Measurements from ENCODE around the gene RSRC1. TPM values are rescaled to one million over a fixed set of nuclear protein-coding genes. Genes with fewer than 3 reads are reported as not detected.

The RSRC1 gene
- total and polyA plus RNA-seq, 3 experiments from 2014 or later, result 32.9 to 43.3 (median 35.4) TPM

DNA sequence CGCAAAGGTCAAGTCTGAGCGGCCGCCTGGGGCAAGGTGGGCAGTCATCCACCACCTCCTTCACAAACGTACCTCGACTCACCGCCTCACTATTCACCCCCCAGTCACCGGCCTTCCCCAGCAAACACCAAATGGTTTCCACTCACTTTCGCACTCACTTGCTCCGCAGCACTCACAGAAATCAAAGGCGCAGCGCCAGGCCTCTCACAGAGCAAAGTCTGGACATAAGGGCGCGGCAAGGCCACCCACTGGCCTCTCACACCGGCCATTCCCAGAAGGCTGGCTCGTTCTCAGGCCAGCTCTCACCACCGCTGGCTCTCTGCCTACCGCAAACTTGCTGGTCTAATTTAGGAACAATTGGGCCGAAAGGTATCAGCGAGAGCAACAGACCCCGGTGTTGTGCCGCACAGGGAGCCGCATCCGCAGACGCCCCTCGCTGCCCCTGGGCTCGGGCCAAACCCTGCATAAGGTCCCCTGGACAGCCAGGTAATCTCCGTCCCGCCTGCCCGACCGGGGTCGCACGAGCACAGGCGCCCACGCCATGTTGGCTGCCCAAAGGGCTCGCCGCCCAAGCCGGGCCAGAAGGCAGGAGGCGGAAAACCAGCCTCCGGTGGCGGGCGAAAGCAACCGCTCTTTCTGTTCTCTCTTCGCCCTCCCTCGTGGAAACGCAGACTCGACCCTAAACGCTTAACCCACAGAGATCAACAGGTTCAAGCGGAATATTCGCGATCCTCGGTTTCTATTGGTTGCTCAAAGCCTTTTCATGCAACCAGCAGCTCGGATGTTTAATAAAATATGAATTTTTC, 6.6 kb upstream of the RSRC1 start:
- Mint-ChIP-seq H3K27ac (peak overlapping the region in 4 of 8 donors; percentile 52 to 80 (median 66)), H3K4me3 (peak overlapping the region; percentile 47 to 78 (median 64)), H3K4me1 (peaks cover 38 to 56% (median 56%) of the 10 kb centered on the region in 3 donors), H3K36me3 (no peaks in the 10 kb centered on the region), H3K9me3 (peaks cover 10 to 26% (median 17%) of the 10 kb centered on the region in 5 donors), H3K27me3 (peaks cover 86 to 95% of the 10 kb centered on the region in 2 donors)
- DNase-seq, result no peak
- H3K4me1 ChIP-seq (ENCODE audit: insufficient read depth, low read length), result peaks cover 31% of the 10 kb centered on the region
- H3K27me3 ChIP-seq (ENCODE audit: insufficient read depth, low read length, poor library complexity, severe bottlenecking), result peaks cover 79% of the 10 kb centered on the region
- H3K9me3 ChIP-seq (ENCODE audit: low read length), result no peaks in the 10 kb centered on the region
- H3K4me3 ChIP-seq (ENCODE audit: low read length), result no peak overlapping the region
- no peak overlapping the region for H3K27ac ChIP-seq (ENCODE audit: low read depth, low read length)
- no peaks in the 10 kb centered on the region for H3K36me3 ChIP-seq (ENCODE audit: insufficient read depth, low read length)
- POLR2A ChIA-PET, result no interaction called here
- CTCF ChIA-PET, result no interaction called here

DNA sequence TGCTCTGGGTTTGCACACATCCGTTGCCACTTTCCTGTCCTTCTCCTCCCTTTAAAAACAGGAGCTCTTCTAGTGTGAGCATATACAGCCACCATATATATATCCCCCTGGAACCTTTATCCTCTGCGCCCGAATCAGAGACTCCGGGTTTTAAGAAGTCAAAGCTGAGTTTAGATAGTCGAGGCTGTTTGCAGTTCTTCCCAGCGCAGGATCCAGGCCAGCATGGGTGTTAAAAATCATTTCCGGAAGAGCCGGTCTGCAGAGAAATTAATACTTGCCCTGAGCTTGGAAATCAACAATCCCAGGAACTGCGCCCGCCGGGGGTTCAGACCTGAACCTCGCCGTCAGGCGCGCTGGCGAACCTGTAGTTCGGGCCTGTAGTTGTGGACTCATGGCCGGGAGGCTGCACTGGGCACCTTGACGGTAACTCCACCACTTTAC, 6.0 kb upstream of the RSRC1 start:
- Mint-ChIP-seq H3K27me3 (peaks cover 86 to 95% of the 10 kb centered on the region in 2 donors), H3K36me3 (no peaks in the 10 kb centered on the region), H3K4me3 (peak overlapping the region; percentile 47 to 78 (median 61)), H3K9me3 (peaks cover 10 to 24% (median 17%) of the 10 kb centered on the region in 5 donors), H3K27ac (peak overlapping the region in 2 of 8 donors; percentile 59 to 68), H3K4me1 (peaks cover 35 to 50% (median 50%) of the 10 kb centered on the region in 3 donors)
- DNase-seq, result no peak
- Histone ChIP-seq H3K4me1 (ENCODE audit: insufficient read depth, low read length) (peaks cover 27% of the 10 kb centered on the region), H3K9me3 (ENCODE audit: low read length) (no peaks in the 10 kb centered on the region), H3K27ac (ENCODE audit: low read depth, low read length) (no peak overlapping the region), H3K27me3 (ENCODE audit: insufficient read depth, low read length, poor library complexity, severe bottlenecking) (peaks cover 78% of the 10 kb centered on the region), H3K36me3 (ENCODE audit: insufficient read depth, low read length) (no peaks in the 10 kb centered on the region), H3K4me3 (ENCODE audit: low read length) (no peak overlapping the region)
- ChIA-PET POLR2A (no interaction called here), CTCF (no interaction called here)

DNA sequence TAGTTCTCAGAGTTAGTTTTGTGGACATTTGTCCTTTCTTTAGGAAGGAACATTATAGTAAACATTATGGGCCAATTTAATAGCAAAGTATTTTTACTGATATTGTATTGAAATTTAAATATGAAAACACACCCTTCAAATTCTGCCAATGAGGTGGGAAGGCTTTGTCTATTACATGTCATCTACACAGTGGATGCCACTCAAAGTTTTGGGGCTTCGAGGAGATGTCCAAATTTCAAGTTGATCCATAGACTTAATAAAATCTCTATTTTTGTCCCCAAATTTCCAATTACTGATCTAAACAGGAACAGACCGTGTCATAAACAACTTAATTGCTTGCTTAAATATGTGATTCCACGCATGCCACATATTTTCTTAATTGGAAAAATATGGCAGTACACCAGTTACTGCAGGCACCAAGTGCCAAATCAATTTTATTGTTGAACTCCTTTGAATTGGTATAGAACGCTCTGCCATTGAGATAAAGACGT, 5.4 kb upstream of the RSRC1 start:
- no peak for DNase-seq
- no peak overlapping the region for H3K27ac ChIP-seq (ENCODE audit: low read depth, low read length)
- CTCF ChIA-PET, result no interaction called here
- peaks cover 33% of the 10 kb centered on the region for H3K4me1 ChIP-seq (ENCODE audit: insufficient read depth, low read length)
- Mint-ChIP-seq H3K4me3 (peak overlapping the region; percentile 36 to 78 (median 61)), H3K9me3 (peaks cover 11 to 24% (median 18%) of the 10 kb centered on the region in 5 donors), H3K4me1 (peaks cover 36 to 54% (median 53%) of the 10 kb centered on the region in 3 donors), H3K27ac (peak overlapping the region in 2 of 8 donors; percentile 59 to 68), H3K36me3 (peaks cover 0 to under 1% (median 0%) of the 10 kb centered on the region in 3 donors), H3K27me3 (peaks cover 81 to 94% of the 10 kb centered on the region in 2 donors)
- H3K27me3 ChIP-seq (ENCODE audit: insufficient read depth, low read length, poor library complexity, severe bottlenecking), result peaks cover 73% of the 10 kb centered on the region
- POLR2A ChIA-PET, result interaction anchor here (1.4 kb wide), 1 partner anchor 10 kb away, joined by 6 read pairs; no protein-coding TSS in a partner anchor
- H3K36me3 ChIP-seq (ENCODE audit: insufficient read depth, low read length), result no peaks in the 10 kb centered on the region
- H3K4me3 ChIP-seq (ENCODE audit: low read length), result no peak overlapping the region
- H3K9me3 ChIP-seq (ENCODE audit: low read length), result no peaks in the 10 kb centered on the region

DNA sequence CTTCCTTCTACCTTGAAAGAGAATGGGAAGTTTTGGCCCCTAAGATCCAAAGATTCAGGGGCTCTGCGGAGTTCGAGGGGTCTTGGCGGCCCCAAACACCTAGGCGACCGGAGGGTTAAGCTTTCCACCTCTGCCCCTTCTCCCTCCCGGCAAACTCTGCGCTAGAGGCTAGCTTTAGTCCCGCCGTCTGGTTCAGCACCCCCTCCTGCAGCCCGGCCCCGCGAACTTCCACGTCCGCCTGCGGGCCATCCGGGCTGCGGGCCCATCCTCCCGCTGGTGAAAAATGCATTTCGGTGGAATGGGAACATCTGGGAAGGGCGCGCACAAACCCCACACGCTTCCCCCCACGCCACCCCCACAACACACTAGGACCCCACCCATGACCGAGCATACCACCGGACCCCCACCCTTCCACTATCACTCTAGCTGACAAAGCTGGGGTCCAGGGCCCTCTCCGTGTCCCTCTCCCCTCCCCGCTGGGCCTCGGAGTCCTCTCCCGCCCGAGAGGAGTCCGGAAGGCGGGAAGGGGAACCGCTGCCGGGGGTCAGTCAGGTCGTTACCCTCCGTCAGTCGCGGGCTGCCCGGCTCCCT, 4.7 kb upstream of the RSRC1 start:
- H3K27me3 ChIP-seq (ENCODE audit: insufficient read depth, low read length, poor library complexity, severe bottlenecking), result peaks cover 67% of the 10 kb centered on the region
- H3K4me1 ChIP-seq (ENCODE audit: insufficient read depth, low read length), result peaks cover 36% of the 10 kb centered on the region
- H3K36me3 Mint-ChIP-seq, result peaks cover 0 to 7% (median 0%) of the 10 kb centered on the region in 3 donors
- peaks cover 79 to 91% of the 10 kb centered on the region in 2 donors for H3K27me3 Mint-ChIP-seq
- peaks cover 41 to 59% (median 59%) of the 10 kb centered on the region in 3 donors for H3K4me1 Mint-ChIP-seq
- POLR2A ChIA-PET, result interaction anchor here (1.4 kb wide), 1 partner anchor 10 kb away, joined by 6 read pairs; no protein-coding TSS in a partner anchor
- H3K36me3 ChIP-seq (ENCODE audit: insufficient read depth, low read length), result no peaks in the 10 kb centered on the region
- H3K27ac Mint-ChIP-seq, result peak overlapping the region in 1 of 8 donors; percentile 10
- CTCF ChIA-PET, result no interaction called here
- H3K9me3 ChIP-seq (ENCODE audit: low read length), result no peaks in the 10 kb centered on the region
- H3K4me3 ChIP-seq (ENCODE audit: low read length), result peak overlapping the region; percentile 18
- H3K4me3 Mint-ChIP-seq, result peak overlapping the region; percentile 63 to 84 (median 78)
- H3K9me3 Mint-ChIP-seq, result peaks cover 15 to 29% (median 21%) of the 10 kb centered on the region in 5 donors
- no peak for DNase-seq
- H3K27ac ChIP-seq (ENCODE audit: low read depth, low read length), result no peak overlapping the region

DNA sequence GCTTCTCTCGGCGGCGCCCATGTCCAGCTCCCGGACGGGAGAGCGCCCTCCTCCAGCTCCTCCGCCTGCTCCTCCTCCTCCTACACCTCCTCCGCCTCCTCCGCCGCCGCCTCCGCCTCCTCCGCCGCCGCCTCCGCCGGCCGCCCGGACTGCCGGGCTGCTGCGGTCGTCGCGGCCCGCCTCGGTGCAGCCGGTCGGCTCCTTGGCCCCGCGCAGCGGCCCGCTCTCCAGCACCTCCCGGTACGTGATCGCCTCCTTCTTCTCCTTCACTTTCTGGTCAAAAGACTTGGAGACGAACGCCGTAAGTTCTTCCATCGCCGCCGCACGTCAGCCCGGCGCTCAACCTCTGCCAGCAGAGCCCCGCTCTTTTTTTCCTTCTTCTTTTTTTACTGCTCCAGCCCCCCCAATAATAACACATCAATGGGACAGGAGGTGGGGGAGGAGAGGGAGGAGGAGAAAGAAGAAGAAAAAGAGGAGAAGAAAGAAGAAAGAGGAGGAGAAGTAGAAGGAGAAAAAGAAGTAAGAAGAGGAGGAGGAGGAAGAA, 4.1 kb upstream of the RSRC1 start:
- H3K4me1 ChIP-seq (ENCODE audit: insufficient read depth, low read length), result peaks cover 40% of the 10 kb centered on the region
- peak overlapping the region; percentile 27 for H3K4me3 ChIP-seq (ENCODE audit: low read length)
- H3K27me3 Mint-ChIP-seq, result peaks cover 75 to 85% of the 10 kb centered on the region in 2 donors
- peaks cover 15 to 29% (median 20%) of the 10 kb centered on the region in 5 donors for H3K9me3 Mint-ChIP-seq
- peaks cover 67% of the 10 kb centered on the region for H3K27me3 ChIP-seq (ENCODE audit: insufficient read depth, low read length, poor library complexity, severe bottlenecking)
- CTCF ChIA-PET, result no interaction called here
- peaks cover 45 to 64% (median 64%) of the 10 kb centered on the region in 3 donors for H3K4me1 Mint-ChIP-seq
- H3K36me3 Mint-ChIP-seq, result peaks cover 0 to 11% (median 0%) of the 10 kb centered on the region in 3 donors
- H3K9me3 ChIP-seq (ENCODE audit: low read length), result no peaks in the 10 kb centered on the region
- POLR2A ChIA-PET, result interaction anchor here (1.4 kb wide), 1 partner anchor 11 kb away, joined by 6 read pairs; no protein-coding TSS in a partner anchor
- peak overlapping the region in 2 of 8 donors; percentile 50 to 72 for H3K27ac Mint-ChIP-seq
- H3K36me3 ChIP-seq (ENCODE audit: insufficient read depth, low read length), result no peaks in the 10 kb centered on the region
- no peak for DNase-seq
- no peak overlapping the region for H3K27ac ChIP-seq (ENCODE audit: low read depth, low read length)
- peak overlapping the region; percentile 78 to 92 (median 84) for H3K4me3 Mint-ChIP-seq

DNA sequence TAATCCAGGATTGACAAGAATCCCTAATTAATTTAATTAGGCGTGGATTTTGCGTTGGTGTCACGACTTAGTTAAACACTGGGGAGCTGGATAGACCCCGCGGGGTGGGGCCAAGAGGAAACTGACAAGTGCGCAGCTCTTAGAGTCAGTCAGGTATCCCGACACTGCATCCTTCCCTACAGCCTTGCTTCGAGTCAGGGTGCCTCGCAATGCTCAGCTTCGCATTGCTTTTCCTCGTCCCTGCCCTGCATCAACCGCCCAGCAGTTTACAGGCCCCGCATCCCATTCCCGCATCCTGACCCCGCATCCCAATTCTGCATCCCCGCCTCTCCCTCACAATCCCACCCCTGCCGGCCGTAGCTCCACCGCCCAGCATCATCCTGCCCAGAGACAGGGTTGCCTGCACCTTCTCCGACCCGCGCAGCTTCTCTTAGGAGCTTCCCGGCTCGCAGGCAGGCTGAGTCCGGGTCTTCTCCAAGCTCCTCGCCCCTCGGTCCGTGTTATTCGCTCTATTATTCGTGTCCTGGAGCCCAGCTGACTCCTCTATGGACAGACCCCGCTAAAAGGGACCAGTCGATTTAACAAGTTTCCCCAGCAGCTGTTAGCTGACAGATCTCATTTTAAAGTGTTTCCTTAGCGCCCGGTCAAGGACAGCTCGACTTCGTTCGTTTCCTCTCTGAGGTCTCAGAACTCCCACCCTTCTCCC, 3.0 kb upstream of the RSRC1 start:
- Histone ChIP-seq H3K4me3 (ENCODE audit: low read length) (no peak overlapping the region), H3K27me3 (ENCODE audit: insufficient read depth, low read length, poor library complexity, severe bottlenecking) (peaks cover 59% of the 10 kb centered on the region), H3K36me3 (ENCODE audit: insufficient read depth, low read length) (no peaks in the 10 kb centered on the region), H3K27ac (ENCODE audit: low read depth, low read length) (no peak overlapping the region), H3K9me3 (ENCODE audit: low read length) (no peaks in the 10 kb centered on the region), H3K4me1 (ENCODE audit: insufficient read depth, low read length) (peaks cover 51% of the 10 kb centered on the region)
- Mint-ChIP-seq H3K9me3 (peaks cover 15 to 29% (median 20%) of the 10 kb centered on the region in 5 donors), H3K27me3 (peaks cover 67 to 74% of the 10 kb centered on the region in 2 donors), H3K27ac (peak overlapping the region in 4 of 8 donors; percentile 72 to 93 (median 84)), H3K4me1 (peaks cover 56 to 75% (median 75%) of the 10 kb centered on the region in 3 donors), H3K4me3 (peak overlapping the region; percentile 52 to 85 (median 84)), H3K36me3 (peaks cover 0 to 11% (median 0%) of the 10 kb centered on the region in 3 donors)
- no peak for DNase-seq
- CTCF ChIA-PET, result no interaction called here
- POLR2A ChIA-PET, result interaction anchor here (0.6 to 0.7 kb wide), 2 partner anchors 11 to 12 kb away, joined by 3 read pairs; no protein-coding TSS in a partner anchor
